A549 (cell line): ENCODE results near the gene OLIG2. TPM values are rescaled to one million over a fixed set of nuclear protein-coding genes. Genes with fewer than 3 reads are reported as not detected.

Experiments
- ATAC-seq, 2 experiments: fragments of 200-7000 bp in 1 of 2; fragments of >200 bp in 1 of 2; cut with Nextera tagmentation in 1 of 2; cut with Tn5 transposase in 1 of 2; 3 replicates each; pipeline versions ENCODE4 v1.8.0 to v1.9.1; 2018 to 2020; ENCODE audit warnings: mild to moderate bottlenecking in 1 of 2, moderate library complexity in 1 of 2
- CTCF ChIA-PET: fragments of 300-600 bp; sonication (Branson Sonifier 250); formaldehyde crosslinking; extraction: SDS; loops from one replicate; lab custom pipeline; 2021; ENCODE audit warnings: antibody characterized with exemption, inconsistent platforms; lab: Yijun Ruan, JAX
- POLR2A ChIA-PET: fragments of 350-600 bp; formaldehyde crosslinking; extraction: SDS; loops from one replicate; lab custom pipeline; 2021; ENCODE audit warnings: antibody characterized with exemption, inconsistent platforms; lab: Yijun Ruan, JAX
- DNase-seq, 2 experiments: peaks; one replicate each; pipeline versions ENCODE4 v3.0.0 to v3.0.0-alpha.2; 2011 to 2016; ENCODE audit warnings: low read depth in 1 of 2, low spot score in 1 of 2
- FAIRE-seq: peaks from 2 replicates; lab custom pipeline; 2011; peaks lifted over from hg19 to GRCh38; lab: Jason Lieb, UNC
- H3K27ac ChIP-seq, 2 experiments: fragments of >200 bp; sonication (Bioruptor Twin); formaldehyde crosslinking; 3 replicates each; pipeline ENCODE4 v1.5.1; 2016 to 2017
- H3K4me1 ChIP-seq: fragments of >200 bp; sonication (Bioruptor Twin); formaldehyde crosslinking; 3 replicates; pipeline ENCODE4 v1.6.1; 2016
- H3K4me2 ChIP-seq: fragments of >200 bp; sonication (Bioruptor Twin); formaldehyde crosslinking; 3 replicates; pipeline ENCODE4 v1.6.1; 2016
- H3K4me3 ChIP-seq: fragments of >200 bp; sonication (Bioruptor Twin); formaldehyde crosslinking; 3 replicates; pipeline ENCODE4 v1.5.1; 2016
- H3K9me3 ChIP-seq: fragments of >200 bp; sonication (Bioruptor Twin); formaldehyde crosslinking; 3 replicates; pipeline ENCODE4 v1.6.1; 2016
- CBX2 ChIP-seq: fragments of 200-600 bp; sonication (generic); IDR thresholded peaks from 2 replicates; pipeline ENCODE4 v1.6.1; 2016; ENCODE audit warnings: low read depth, mild to moderate bottlenecking, borderline replicate concordance
- CHD2 ChIP-seq: fragments of 150-350 bp; IDR thresholded peaks from 2 replicates; pipeline ENCODE4 v1.6.1; 2014; ENCODE audit warnings: low read length; ENCODE audit not compliant: partially characterized antibody
- EHF ChIP-seq: fragments of 250-450 bp; sonication (Bioruptor Pico); IDR thresholded peaks from 2 replicates; pipeline ENCODE4 v1.5.0; 2020; ENCODE audit warnings: mild to moderate bottlenecking
- EHMT2 ChIP-seq: fragments of 200-600 bp; sonication (generic); IDR thresholded peaks from 2 replicates; pipeline ENCODE4 v1.6.1; 2016; ENCODE audit warnings: antibody characterized with exemption, low read depth, mild to moderate bottlenecking, moderate library complexity
- HEYL ChIP-seq: fragments of 250-450 bp; sonication (Bioruptor Pico); IDR thresholded peaks from 2 replicates; pipeline ENCODE4 v1.8.0; 2021; ENCODE audit warnings: mild to moderate bottlenecking, moderate library complexity
- HOXB13 ChIP-seq: fragments of 250-450 bp; sonication (Bioruptor Pico); IDR thresholded peaks from 2 replicates; pipeline ENCODE4 v1.5.0; 2020; ENCODE audit warnings: low read depth, mild to moderate bottlenecking, moderate library complexity
- KDM1A ChIP-seq: fragments of 200-600 bp; sonication (generic); IDR thresholded peaks from 2 replicates; pipeline ENCODE4 v1.6.1; 2016; ENCODE audit warnings: low read depth, mild to moderate bottlenecking
- MAFK ChIP-seq: fragments of 450-650 bp; IDR thresholded peaks from 2 replicates; pipeline ENCODE4 v1.6.1; 2014; ENCODE audit not compliant: partially characterized antibody
- MAZ ChIP-seq: fragments of 150-350 bp; IDR thresholded peaks from 2 replicates; pipeline ENCODE4 v1.6.1; 2014; ENCODE audit warnings: antibody characterized with exemption, low read depth, low read length, borderline replicate concordance
- NPAS2 ChIP-seq: fragments of 250-450 bp; sonication (Bioruptor Pico); IDR thresholded peaks from 2 replicates; pipeline ENCODE4 v1.8.0; 2022; ENCODE audit warnings: mild to moderate bottlenecking, moderate library complexity, borderline replicate concordance
- NR3C1 ChIP-seq: fragments of >200 bp; sonication (Bioruptor Twin); formaldehyde crosslinking; IDR thresholded peaks from 3 replicates; pipeline ENCODE4 v1.6.1; 2017
- PHF8 ChIP-seq: fragments of 200-600 bp; sonication (generic); IDR thresholded peaks from 2 replicates; pipeline ENCODE4 v1.6.1; 2016; ENCODE audit warnings: low read depth, mild to moderate bottlenecking, antibody characterized with exemption, moderate library complexity, borderline replicate concordance
- RAD21 ChIP-seq, 2 experiments: fragments of >200 bp in 1 of 2; sonication (Bioruptor Twin) in 1 of 2; formaldehyde crosslinking in 1 of 2; IDR thresholded peaks in 1 of 2; conservative IDR thresholded peaks in 1 of 2; 2 replicates in 1 of 2; 3 replicates in 1 of 2; pipeline ENCODE4 v1.6.1; 2012 to 2018; ENCODE audit warnings: inconsistent platforms in 1 of 2
- ZNF302 ChIP-seq: fragments of 250-450 bp; sonication (Bioruptor Pico); IDR thresholded peaks from 2 replicates; pipeline ENCODE4 v1.9.0; 2021; ENCODE audit warnings: inconsistent platforms, mild to moderate bottlenecking, moderate library complexity
- ZSCAN20 ChIP-seq: fragments of 250-450 bp; sonication (Bioruptor Pico); IDR thresholded peaks from 2 replicates; pipeline ENCODE4 v1.8.0; 2022; ENCODE audit warnings: mild to moderate bottlenecking, moderate library complexity
- WGBS: methylation state at CpG from one replicate; pipeline ENCODE4 v1.1.6; 2017; ENCODE audit errors: missing lambda C conversion rate; 5-methylcytosine and 5-hydroxymethylcytosine counted together
- polyA plus RNA-seq, 4 experiments: library from polyadenylated mRNA; depleted of rRNA in 3 of 4; stranded (reverse); fragments of >200 nt; fragmentation: RNase III in 1 of 4; extraction: RNeasy Plus Mini Kit Qiagen cat#74134 plus additional on column Dnase treatment in 1 of 4; gene quantifications; 2 replicates in 3 of 4; 3 replicates in 1 of 4; pipeline ENCODE4 v1.2.3, GENCODE V29; 2011 to 2017
- TF ChIP-seq, protein P1 (sequence below): fragments of 200-600 bp; sonication (generic); IDR thresholded peaks from 2 replicates; pipeline ENCODE4 v1.6.1; 2016; ENCODE audit warnings: antibody characterized with exemption, mild to moderate bottlenecking, moderate library complexity
- TF ChIP-seq, protein P2 (sequence below): fragments of >200 bp; sonication (Bioruptor Twin); formaldehyde crosslinking; IDR thresholded peaks from 3 replicates; pipeline ENCODE4 v1.5.1; 2016
- TF ChIP-seq, protein P3 (sequence below): IDR thresholded peaks from 2 replicates; pipeline ENCODE4 v1.6.1; 2012

The OLIG2 gene
- polyA plus RNA-seq, 2 of the 4 experiments (the other 2 are of a cell fraction): not detected

DNA sequence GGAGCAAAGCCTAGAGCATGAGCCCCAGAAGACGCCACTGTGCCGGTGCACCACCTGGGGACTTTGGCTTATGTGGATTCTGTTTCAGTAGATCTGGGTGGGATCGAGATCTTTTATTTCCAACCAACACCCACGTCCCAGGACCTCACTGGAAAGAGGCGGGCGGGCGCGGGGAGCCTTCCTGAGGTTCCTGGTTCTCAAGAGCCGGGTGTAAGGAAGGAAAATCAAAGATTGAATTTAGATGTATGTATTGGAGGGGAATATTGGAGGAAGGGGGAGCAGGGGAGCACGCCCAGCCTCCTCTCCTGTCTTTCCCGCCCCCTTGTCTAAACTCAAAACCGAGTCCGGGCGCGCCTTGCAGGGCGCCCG lies 6.2 kb upstream of the OLIG2 start:
- POLR2A ChIA-PET: no interaction called here
- FAIRE-seq (no peak), ATAC-seq (no peak), DNase-seq (no peak)
- Histone ChIP-seq H3K4me1 (no peaks in the 10 kb centered on the region), H3K4me2 (no peak overlapping the region), H3K27ac (no peak overlapping the region), H3K4me3 (no peak overlapping the region), H3K9me3 (no peaks in the 10 kb centered on the region)
- WGBS: 54% methylated on average over 15 of the region's 17 CpGs
- CTCF ChIA-PET: no interaction called here
- TF ChIP-seq RAD21 (conservative IDR thresholded peaks at IDR 0.05 in 1 of 2, IDR thresholded peaks at IDR 0.05 in 1 of 2): no peak
- no peak for TF ChIP-seq ZSCAN20 (CRISPR knock-in tag)
- no peak for TF ChIP-seq NPAS2 (CRISPR knock-in tag)
- TF ChIP-seq MAZ: no peak
- TF ChIP-seq ZNF302 (CRISPR knock-in tag): no peak
- no peak for TF ChIP-seq KDM1A
- TF ChIP-seq HEYL (CRISPR knock-in tag): no peak

DNA sequence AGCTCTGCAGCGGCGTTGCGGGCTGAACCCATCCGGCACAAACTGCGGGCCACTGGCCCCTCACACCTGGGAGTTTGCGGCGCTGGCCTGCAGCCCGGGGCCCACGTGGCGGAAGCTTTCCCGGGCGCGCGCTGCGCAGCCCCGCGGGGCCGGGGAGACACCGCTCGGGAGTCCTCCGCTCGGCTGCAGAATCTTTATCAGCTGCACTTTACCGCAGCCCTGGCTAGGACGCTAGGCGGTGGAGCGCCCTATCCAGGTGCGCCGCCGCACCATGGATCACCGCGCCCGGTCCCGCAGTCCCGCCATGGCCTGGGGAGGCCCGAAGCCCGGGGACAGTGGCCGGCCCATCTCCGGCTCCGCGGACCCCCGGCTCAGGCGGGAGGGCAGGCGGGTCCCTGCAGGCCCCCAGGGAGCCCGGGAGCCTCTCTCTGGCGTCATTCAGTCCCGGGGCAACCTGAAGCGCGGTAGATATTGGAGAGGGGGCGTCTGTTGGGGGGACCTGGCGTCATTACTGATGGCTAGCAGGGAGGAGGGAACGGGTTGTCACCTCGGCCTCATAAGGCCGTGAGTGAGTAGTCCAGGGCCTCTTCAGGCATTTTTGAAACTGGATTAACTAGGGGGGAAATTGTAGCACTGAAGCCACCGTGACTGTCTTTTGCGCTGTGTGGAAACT lies 5.7 kb upstream of the OLIG2 start:
- no peak overlapping the region for H3K4me2 ChIP-seq
- no peak overlapping the region for H3K27ac ChIP-seq
- no peak overlapping the region for H3K4me3 ChIP-seq
- ATAC-seq: no peak
- H3K9me3 ChIP-seq: no peaks in the 10 kb centered on the region
- 71% methylated on average over 12 of the region's 55 CpGs for WGBS
- no peak for FAIRE-seq
- TF ChIP-seq PHF8: no peak
- TF ChIP-seq ZSCAN20 (CRISPR knock-in tag): no peak
- TF ChIP-seq HOXB13 (CRISPR knock-in tag): no peak
- no peak for TF ChIP-seq NR3C1
- TF ChIP-seq, protein P1, sequence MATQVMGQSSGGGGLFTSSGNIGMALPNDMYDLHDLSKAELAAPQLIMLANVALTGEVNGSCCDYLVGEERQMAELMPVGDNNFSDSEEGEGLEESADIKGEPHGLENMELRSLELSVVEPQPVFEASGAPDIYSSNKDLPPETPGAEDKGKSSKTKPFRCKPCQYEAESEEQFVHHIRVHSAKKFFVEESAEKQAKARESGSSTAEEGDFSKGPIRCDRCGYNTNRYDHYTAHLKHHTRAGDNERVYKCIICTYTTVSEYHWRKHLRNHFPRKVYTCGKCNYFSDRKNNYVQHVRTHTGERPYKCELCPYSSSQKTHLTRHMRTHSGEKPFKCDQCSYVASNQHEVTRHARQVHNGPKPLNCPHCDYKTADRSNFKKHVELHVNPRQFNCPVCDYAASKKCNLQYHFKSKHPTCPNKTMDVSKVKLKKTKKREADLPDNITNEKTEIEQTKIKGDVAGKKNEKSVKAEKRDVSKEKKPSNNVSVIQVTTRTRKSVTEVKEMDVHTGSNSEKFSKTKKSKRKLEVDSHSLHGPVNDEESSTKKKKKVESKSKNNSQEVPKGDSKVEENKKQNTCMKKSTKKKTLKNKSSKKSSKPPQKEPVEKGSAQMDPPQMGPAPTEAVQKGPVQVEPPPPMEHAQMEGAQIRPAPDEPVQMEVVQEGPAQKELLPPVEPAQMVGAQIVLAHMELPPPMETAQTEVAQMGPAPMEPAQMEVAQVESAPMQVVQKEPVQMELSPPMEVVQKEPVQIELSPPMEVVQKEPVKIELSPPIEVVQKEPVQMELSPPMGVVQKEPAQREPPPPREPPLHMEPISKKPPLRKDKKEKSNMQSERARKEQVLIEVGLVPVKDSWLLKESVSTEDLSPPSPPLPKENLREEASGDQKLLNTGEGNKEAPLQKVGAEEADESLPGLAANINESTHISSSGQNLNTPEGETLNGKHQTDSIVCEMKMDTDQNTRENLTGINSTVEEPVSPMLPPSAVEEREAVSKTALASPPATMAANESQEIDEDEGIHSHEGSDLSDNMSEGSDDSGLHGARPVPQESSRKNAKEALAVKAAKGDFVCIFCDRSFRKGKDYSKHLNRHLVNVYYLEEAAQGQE: no peak
- no peak for TF ChIP-seq ZNF302 (CRISPR knock-in tag)
- TF ChIP-seq EHF (CRISPR knock-in tag): no peak
- no peak for TF ChIP-seq EHMT2
- TF ChIP-seq CHD2: no peak
- TF ChIP-seq, protein P2, sequence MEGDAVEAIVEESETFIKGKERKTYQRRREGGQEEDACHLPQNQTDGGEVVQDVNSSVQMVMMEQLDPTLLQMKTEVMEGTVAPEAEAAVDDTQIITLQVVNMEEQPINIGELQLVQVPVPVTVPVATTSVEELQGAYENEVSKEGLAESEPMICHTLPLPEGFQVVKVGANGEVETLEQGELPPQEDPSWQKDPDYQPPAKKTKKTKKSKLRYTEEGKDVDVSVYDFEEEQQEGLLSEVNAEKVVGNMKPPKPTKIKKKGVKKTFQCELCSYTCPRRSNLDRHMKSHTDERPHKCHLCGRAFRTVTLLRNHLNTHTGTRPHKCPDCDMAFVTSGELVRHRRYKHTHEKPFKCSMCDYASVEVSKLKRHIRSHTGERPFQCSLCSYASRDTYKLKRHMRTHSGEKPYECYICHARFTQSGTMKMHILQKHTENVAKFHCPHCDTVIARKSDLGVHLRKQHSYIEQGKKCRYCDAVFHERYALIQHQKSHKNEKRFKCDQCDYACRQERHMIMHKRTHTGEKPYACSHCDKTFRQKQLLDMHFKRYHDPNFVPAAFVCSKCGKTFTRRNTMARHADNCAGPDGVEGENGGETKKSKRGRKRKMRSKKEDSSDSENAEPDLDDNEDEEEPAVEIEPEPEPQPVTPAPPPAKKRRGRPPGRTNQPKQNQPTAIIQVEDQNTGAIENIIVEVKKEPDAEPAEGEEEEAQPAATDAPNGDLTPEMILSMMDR: no peak
- no peak for TF ChIP-seq MAFK
- TF ChIP-seq, protein P3, sequence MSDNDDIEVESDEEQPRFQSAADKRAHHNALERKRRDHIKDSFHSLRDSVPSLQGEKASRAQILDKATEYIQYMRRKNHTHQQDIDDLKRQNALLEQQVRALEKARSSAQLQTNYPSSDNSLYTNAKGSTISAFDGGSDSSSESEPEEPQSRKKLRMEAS: no peak
- no peak for TF ChIP-seq CBX2
- no peaks in the 10 kb centered on the region for H3K4me1 ChIP-seq
- ChIA-PET POLR2A (no interaction called here), CTCF (no interaction called here)
- no peak for DNase-seq
